HL-60 (cell line): ENCODE measurements around the gene NDUFS2.

Experiments used
- POLR2AphosphoS5 ChIP-seq: IDR thresholded peaks from 2 replicates; pipeline ENCODE4 v1.6.1; 2012; ENCODE audit warnings: low read depth
- SPI1 ChIP-seq: IDR thresholded peaks from 2 replicates; pipeline ENCODE4 v1.6.1; 2012; ENCODE audit warnings: low read depth, mild to moderate bottlenecking, borderline replicate concordance
- TF ChIP-seq, protein P1 (sequence below): IDR thresholded peaks from one replicate; pipeline ENCODE4 v1.5.1; 2011; ENCODE audit warnings: low read length, control low read depth, inconsistent platforms; ENCODE audit not compliant: insufficient read depth
- TF ChIP-seq, protein P2 (sequence below): IDR thresholded peaks from 2 replicates; pipeline ENCODE4 v1.6.1; 2012; ENCODE audit warnings: low read depth; ENCODE audit not compliant: insufficient replicate concordance

DNA sequence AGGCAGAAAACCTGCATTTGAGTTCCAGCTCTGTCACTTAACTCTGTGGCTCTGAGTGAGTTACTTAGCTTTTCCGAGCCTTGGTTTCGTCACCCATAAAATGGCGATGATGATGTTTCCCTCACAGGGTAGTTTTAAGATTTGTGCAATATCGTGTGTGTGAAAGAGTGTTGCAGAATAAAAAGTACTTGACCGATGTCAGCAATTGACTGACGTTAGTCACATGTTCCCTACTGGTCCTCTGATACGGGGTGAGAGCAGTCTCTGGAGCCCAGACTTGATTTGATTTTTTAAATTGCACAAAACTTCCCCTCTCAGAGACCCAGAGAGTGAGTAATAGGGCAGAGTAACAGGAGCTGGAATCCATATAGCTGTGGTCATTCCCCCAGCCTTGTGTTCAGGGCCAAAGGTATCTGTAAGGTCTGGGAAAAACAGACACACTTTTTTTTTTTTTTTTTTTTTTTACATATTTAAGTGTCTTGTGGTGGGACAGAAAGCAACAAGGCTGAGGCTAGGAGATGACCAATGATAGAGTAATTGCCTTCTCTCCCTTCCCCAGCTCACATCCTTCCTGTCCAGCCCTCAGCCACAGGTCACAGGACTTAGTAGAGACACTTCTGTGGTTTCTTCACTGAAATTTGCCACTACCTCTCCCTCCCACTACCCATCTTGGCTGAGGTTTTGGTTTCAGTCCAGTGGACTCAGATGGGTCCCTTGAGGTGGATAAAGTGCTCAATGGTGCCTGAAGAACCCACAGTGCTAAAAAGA, 15.0 kb downstream of the NDUFS2 start:
- TF ChIP-seq, protein P1, sequence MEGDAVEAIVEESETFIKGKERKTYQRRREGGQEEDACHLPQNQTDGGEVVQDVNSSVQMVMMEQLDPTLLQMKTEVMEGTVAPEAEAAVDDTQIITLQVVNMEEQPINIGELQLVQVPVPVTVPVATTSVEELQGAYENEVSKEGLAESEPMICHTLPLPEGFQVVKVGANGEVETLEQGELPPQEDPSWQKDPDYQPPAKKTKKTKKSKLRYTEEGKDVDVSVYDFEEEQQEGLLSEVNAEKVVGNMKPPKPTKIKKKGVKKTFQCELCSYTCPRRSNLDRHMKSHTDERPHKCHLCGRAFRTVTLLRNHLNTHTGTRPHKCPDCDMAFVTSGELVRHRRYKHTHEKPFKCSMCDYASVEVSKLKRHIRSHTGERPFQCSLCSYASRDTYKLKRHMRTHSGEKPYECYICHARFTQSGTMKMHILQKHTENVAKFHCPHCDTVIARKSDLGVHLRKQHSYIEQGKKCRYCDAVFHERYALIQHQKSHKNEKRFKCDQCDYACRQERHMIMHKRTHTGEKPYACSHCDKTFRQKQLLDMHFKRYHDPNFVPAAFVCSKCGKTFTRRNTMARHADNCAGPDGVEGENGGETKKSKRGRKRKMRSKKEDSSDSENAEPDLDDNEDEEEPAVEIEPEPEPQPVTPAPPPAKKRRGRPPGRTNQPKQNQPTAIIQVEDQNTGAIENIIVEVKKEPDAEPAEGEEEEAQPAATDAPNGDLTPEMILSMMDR: no peak
- TF ChIP-seq, protein P2, sequence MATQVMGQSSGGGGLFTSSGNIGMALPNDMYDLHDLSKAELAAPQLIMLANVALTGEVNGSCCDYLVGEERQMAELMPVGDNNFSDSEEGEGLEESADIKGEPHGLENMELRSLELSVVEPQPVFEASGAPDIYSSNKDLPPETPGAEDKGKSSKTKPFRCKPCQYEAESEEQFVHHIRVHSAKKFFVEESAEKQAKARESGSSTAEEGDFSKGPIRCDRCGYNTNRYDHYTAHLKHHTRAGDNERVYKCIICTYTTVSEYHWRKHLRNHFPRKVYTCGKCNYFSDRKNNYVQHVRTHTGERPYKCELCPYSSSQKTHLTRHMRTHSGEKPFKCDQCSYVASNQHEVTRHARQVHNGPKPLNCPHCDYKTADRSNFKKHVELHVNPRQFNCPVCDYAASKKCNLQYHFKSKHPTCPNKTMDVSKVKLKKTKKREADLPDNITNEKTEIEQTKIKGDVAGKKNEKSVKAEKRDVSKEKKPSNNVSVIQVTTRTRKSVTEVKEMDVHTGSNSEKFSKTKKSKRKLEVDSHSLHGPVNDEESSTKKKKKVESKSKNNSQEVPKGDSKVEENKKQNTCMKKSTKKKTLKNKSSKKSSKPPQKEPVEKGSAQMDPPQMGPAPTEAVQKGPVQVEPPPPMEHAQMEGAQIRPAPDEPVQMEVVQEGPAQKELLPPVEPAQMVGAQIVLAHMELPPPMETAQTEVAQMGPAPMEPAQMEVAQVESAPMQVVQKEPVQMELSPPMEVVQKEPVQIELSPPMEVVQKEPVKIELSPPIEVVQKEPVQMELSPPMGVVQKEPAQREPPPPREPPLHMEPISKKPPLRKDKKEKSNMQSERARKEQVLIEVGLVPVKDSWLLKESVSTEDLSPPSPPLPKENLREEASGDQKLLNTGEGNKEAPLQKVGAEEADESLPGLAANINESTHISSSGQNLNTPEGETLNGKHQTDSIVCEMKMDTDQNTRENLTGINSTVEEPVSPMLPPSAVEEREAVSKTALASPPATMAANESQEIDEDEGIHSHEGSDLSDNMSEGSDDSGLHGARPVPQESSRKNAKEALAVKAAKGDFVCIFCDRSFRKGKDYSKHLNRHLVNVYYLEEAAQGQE: no peak
- TF ChIP-seq POLR2AphosphoS5 (peak; percentile 2; the same call in 1 of the 2 replicates), SPI1 (no peak)
